GM15510 (cell line): ENCODE results near the gene TEX35.

Experiments
- POLR2A ChIP-seq: IDR thresholded peaks from 3 replicates; pipeline ENCODE4 v1.6.1; 2011; ENCODE audit warnings: borderline replicate concordance; ENCODE audit not compliant: insufficient read length; ENCODE audit errors: extremely low read depth

Gene TEX35

GRCh38 chr1:178528228-178528952, 15.5 kb downstream of the TEX35 start:
- TF ChIP-seq POLR2A = no peak

- no peak for TF ChIP-seq POLR2A
Observed at GRCh38 chr1:178528953-178529335, 16.0 kb downstream of the TEX35 start.

- no peak for TF ChIP-seq POLR2A
Observed at GRCh38 chr1:178529364-178530036, 16.6 kb downstream of the TEX35 start.

GRCh38 chr1:178530037-178530402, 17.1 kb downstream of the TEX35 start:
- no peak for TF ChIP-seq POLR2A

- no peak for TF ChIP-seq POLR2A
Observed at GRCh38 chr1:178530502-178530901, 17.6 kb downstream of the TEX35 start.

- TF ChIP-seq POLR2A = no peak
Observed at GRCh38 chr1:178531887-178532286, 19.0 kb downstream of the TEX35 start.

- no peak for TF ChIP-seq POLR2A
Observed at GRCh38 chr1:178532392-178532791, 19.5 kb downstream of the TEX35 start.

- no peak for TF ChIP-seq POLR2A
Observed at GRCh38 chr1:178533121-178533946, 20.4 kb downstream of the TEX35 start.

- no peak for TF ChIP-seq POLR2A
Observed at GRCh38 chr1:178534137-178534868, 21.4 kb downstream of the TEX35 start.

- TF ChIP-seq POLR2A = no peak
Observed at GRCh38 chr1:178536329-178536728, 23.4 kb downstream of the TEX35 start.

- no peak for TF ChIP-seq POLR2A
Observed at GRCh38 chr1:178536844-178537371, 24.0 kb downstream of the TEX35 start.

GRCh38 chr1:178537382-178538090, 24.6 kb downstream of the TEX35 start:
- no peak for TF ChIP-seq POLR2A

GRCh38 chr1:178538192-178538916, 25.4 kb downstream of the TEX35 start:
- no peak for TF ChIP-seq POLR2A

- TF ChIP-seq POLR2A = no peak
Observed at GRCh38 chr1:178539291-178539690, 26.4 kb downstream of the TEX35 start.

- TF ChIP-seq POLR2A = no peak
Observed at GRCh38 chr1:178540204-178540603, 27.3 kb downstream of the TEX35 start.
